Common myeloid progenitor, CD34-positive (primary cell): ENCODE results near the gene AHCY.

Experiments used
- CTCF ChIA-PET: fragments of 350-600 bp; sonication (Branson Sonifier 250); formaldehyde crosslinking; loops from one replicate; lab custom pipeline; 2021; ENCODE audit warnings: antibody characterized with exemption; lab: Charles Lee
- POLR2A ChIA-PET: fragments of 350-600 bp; sonication (Branson Sonifier 250); formaldehyde crosslinking; loops from one replicate; lab custom pipeline; 2021; ENCODE audit warnings: antibody characterized with exemption; lab: Charles Lee
- DNase-seq, 3 donors: peaks; one replicate each; pipeline versions ENCODE4 v3.0.0 to v3.0.0-alpha.2; 2013
- H3K27ac ChIP-seq, 2 experiments: 1 replicate in 1 of 2; 2 replicates in 1 of 2; pipeline ENCODE4 v1.7.0; 2013; ENCODE audit warnings: inconsistent platforms in 2 of 2, low read length in 2 of 2, mild to moderate bottlenecking in 2 of 2, low read depth in 1 of 2, moderate library complexity in 1 of 2; ENCODE audit not compliant: severe bottlenecking in 2 of 2, insufficient read depth in 1 of 2, poor library complexity in 1 of 2
- H3K27me3 ChIP-seq, 5 experiments: replicated peaks in 2 of 5; 1 replicate in 3 of 5; 2 replicates in 2 of 5; pipeline versions ENCODE4 v1.6.1 to v1.7.0; 2013; ENCODE audit warnings: low read length in 4 of 5, mild to moderate bottlenecking in 2 of 5, moderate library complexity in 2 of 5, inconsistent platforms in 1 of 5; ENCODE audit not compliant: insufficient read depth in 5 of 5, control insufficient read depth in 4 of 5
- H3K36me3 ChIP-seq, 4 experiments: 1 replicate in 2 of 4; 2 replicates in 2 of 4; pipeline versions ENCODE4 v1.6.1 to v1.7.0; 2013; ENCODE audit warnings: low read length in 3 of 4, control low read depth in 1 of 4, mild to moderate bottlenecking in 1 of 4; ENCODE audit not compliant: control insufficient read depth in 4 of 4, insufficient read depth in 4 of 4
- H3K4me1 ChIP-seq, 4 experiments: 1 replicate in 3 of 4; 2 replicates in 1 of 4; pipeline versions ENCODE4 v1.6.1 to v1.7.1; 2013; ENCODE audit warnings: low read length in 3 of 4, mild to moderate bottlenecking in 3 of 4, control low read depth in 1 of 4, inconsistent platforms in 1 of 4, moderate library complexity in 1 of 4; ENCODE audit not compliant: control insufficient read depth in 4 of 4, insufficient read depth in 4 of 4; ENCODE audit errors: control extremely low read depth in 1 of 4
- H3K4me3 ChIP-seq, 7 experiments: 1 replicate in 4 of 7; 2 replicates in 3 of 7; pipeline versions ENCODE4 v1.5.1 to v1.7.0; 2013; ENCODE audit warnings: mild to moderate bottlenecking in 7 of 7, low read length in 6 of 7, moderate library complexity in 6 of 7, inconsistent platforms in 2 of 7, low read depth in 2 of 7, control low read depth in 1 of 7; ENCODE audit not compliant: insufficient read depth in 4 of 7, control insufficient read depth in 1 of 7; ENCODE audit errors: extremely low read depth in 1 of 7
- H3K9me3 ChIP-seq, 5 experiments: 1 replicate in 4 of 5; 2 replicates in 1 of 5; pipeline versions ENCODE4 v1.6.1 to v1.7.1; 2013; ENCODE audit warnings: low read length in 4 of 5, mild to moderate bottlenecking in 2 of 5, inconsistent platforms in 1 of 5, low read depth in 1 of 5, moderate library complexity in 1 of 5; ENCODE audit not compliant: control insufficient read depth in 4 of 5, insufficient read depth in 2 of 5; ENCODE audit errors: control extremely low read depth in 1 of 5
- WGBS: methylation state at CpG from one replicate; pipeline ENCODE4 v1.1.5; 2013; ENCODE audit not compliant: insufficient coverage; 5-methylcytosine and 5-hydroxymethylcytosine counted together

Gene AHCY

GRCh38 chr20:34315236-34315635, 12.1 kb upstream of the AHCY start:
- Histone ChIP-seq H3K4me3 (no peak overlapping the region), H3K4me1 (peaks cover 0 to 16% (median 13%) of the 10 kb centered on the region in 4 experiments), H3K27ac (no peak overlapping the region), H3K27me3 (peaks cover 2 to 11% (median 9%) of the 10 kb centered on the region in 5 experiments), H3K36me3 (no peaks in the 10 kb centered on the region), H3K9me3 (no peaks in the 10 kb centered on the region)
- 91% methylated on average over 3 of the region's 3 CpGs for WGBS
- no peak for DNase-seq
- ChIA-PET POLR2A (no interaction called here), CTCF (interaction anchor here (1.6 to 4.1 kb wide), 3 partner anchors 20 to 207 kb away, joined by 5 to 68 read pairs (median 48); no protein-coding TSS in a partner anchor)

- peaks cover 2 to 11% (median 9%) of the 10 kb centered on the region in 5 experiments for H3K27me3 ChIP-seq
- CTCF ChIA-PET: interaction anchor here (0.6 to 4.1 kb wide), 53 partner anchors 10 to 462 kb away, joined by 3 to 68 read pairs (median 4); partner anchors contain the start of genes AHCY, DYNLRB1 and ITCH
- H3K27ac ChIP-seq: no peak overlapping the region
- peak overlapping the region in 6 of 7 experiments; percentile 2 to 74 (median 52) for H3K4me3 ChIP-seq
- POLR2A ChIA-PET: interaction anchor here (0.9 to 1.6 kb wide), 2 partner anchors 204 to 210 kb away, joined by 3 read pairs; no protein-coding TSS in a partner anchor
- H3K4me1 ChIP-seq: peaks cover 0 to 16% (median 13%) of the 10 kb centered on the region in 4 experiments
- DNase-seq: peak; percentile 84 to 91 (median 88)
- WGBS: 3% methylated on average over 10 of the region's 14 CpGs
- H3K36me3 ChIP-seq: no peaks in the 10 kb centered on the region
- no peaks in the 10 kb centered on the region for H3K9me3 ChIP-seq
These were observed 9.5 kb upstream of the AHCY start for GRCh38 chr20:34312544-34313217.

DNA sequence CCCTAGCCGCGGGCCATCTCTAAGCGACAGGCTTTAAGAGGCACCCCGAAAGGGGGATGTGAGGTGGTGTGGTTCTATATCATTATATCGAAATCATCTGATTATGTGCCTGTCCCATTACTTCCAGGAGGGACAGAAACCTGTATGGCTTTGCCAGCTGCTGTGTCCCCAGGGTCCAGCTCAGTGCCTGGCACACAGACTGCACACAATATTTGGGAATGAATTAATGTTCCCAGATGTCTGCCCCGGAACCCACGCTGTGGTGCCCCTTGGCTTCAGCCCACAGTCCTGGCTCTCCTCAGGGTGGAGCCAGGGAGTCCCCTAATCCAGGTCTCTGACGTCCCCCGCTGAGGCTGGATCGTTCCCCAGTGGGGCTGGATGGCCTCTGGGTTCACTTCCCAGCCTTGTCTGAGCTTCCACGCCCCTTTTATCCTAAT, 8.9 kb upstream of the AHCY start:
- ChIA-PET CTCF (interaction anchor here (0.6 to 4.1 kb wide), 48 partner anchors 9 to 1113 kb away, joined by 3 to 68 read pairs (median 4); partner anchors contain the start of genes AHCY, DYNLRB1 and ITCH), POLR2A (interaction anchor here (0.9 to 1.6 kb wide), 2 partner anchors 205 to 211 kb away, joined by 3 read pairs; no protein-coding TSS in a partner anchor)
- Histone ChIP-seq H3K4me3 (peak overlapping the region in 6 of 7 experiments; percentile 2 to 74 (median 48)), H3K36me3 (no peaks in the 10 kb centered on the region), H3K9me3 (no peaks in the 10 kb centered on the region), H3K27me3 (peaks cover 2 to 11% (median 9%) of the 10 kb centered on the region in 5 experiments), H3K4me1 (peaks cover 0 to 16% (median 13%) of the 10 kb centered on the region in 4 experiments), H3K27ac (no peak overlapping the region)
- peak in 2 of 3 donors; percentile 11 to 27 for DNase-seq
- whole genome bisulfite sequencing: 21% methylated on average over 5 of the region's 11 CpGs

DNA sequence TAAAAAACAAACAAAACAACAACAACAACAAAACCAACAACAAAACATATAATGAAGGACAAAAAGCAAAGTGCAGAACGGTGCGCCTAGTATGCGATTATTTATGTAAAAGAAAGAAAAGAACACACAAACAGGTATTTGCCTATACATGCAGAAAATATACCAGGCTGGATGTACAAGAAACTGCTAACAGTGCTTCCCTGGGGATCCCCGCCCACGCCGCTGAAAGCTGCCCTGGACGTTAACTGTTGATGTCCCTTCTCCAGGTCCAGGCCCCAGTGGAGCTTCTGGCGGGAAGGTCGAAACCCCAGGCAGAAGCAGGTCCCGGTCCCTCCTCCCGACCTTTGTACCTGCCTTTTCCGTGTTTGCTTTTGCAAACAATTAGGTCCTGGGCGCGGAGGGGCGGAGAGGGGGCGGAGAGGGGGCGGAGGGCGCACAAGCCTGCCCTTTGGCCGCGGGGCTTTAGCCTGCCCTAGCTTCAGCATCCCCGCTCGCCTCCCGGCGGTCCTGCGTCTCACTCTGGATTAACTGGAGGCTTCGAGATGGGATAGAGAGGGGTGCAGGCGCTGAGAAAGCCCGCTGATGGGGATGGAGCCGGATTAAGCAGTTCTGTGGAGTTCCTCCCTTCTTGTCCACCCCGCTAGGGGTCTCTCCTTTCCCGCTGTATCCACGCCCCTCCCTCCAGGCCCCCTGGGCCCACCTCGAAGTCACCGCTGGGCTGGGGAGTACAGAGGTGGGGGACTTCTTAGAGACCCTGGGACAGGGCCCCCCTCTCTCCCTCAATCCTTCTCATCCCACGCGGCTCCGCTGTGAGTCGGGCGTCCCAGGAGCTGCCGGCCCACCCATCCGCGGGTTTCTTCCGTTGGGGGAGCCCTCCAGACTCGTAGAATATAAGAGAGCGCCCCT, 8.2 kb upstream of the AHCY start:
- POLR2A ChIA-PET: interaction anchor here (0.6 to 1.6 kb wide), 2 partner anchors 36 to 206 kb away, joined by 3 read pairs; no protein-coding TSS in a partner anchor
- peak overlapping the region in 6 of 7 experiments; percentile 13 to 74 (median 48) for H3K4me3 ChIP-seq
- no peaks in the 10 kb centered on the region for H3K36me3 ChIP-seq
- no peaks in the 10 kb centered on the region for H3K9me3 ChIP-seq
- H3K4me1 ChIP-seq: peaks cover 0 to 16% (median 13%) of the 10 kb centered on the region in 4 experiments
- H3K27me3 ChIP-seq: peaks cover 2 to 11% (median 9%) of the 10 kb centered on the region in 5 experiments
- H3K27ac ChIP-seq: no peak overlapping the region
- CTCF ChIA-PET: interaction anchor here (0.6 to 4.1 kb wide), 30 partner anchors 9 to 1114 kb away, joined by 3 to 68 read pairs (median 6); partner anchors contain the start of genes AHCY, DYNLRB1 and ITCH
- DNase-seq: peak in 2 of 3 donors; percentile 14 to 17
- 25% methylated on average over 25 of the region's 45 CpGs for WGBS

GRCh38 chr20:34310481-34311117, 7.4 kb upstream of the AHCY start:
- Histone ChIP-seq H3K9me3 (no peaks in the 10 kb centered on the region), H3K4me3 (no peak overlapping the region), H3K4me1 (peaks cover 0 to 16% (median 13%) of the 10 kb centered on the region in 4 experiments), H3K36me3 (no peaks in the 10 kb centered on the region), H3K27me3 (peaks cover 2 to 11% (median 7%) of the 10 kb centered on the region in 5 experiments), H3K27ac (no peak overlapping the region)
- DNase-seq: no peak
- WGBS: 88% methylated on average over 10 of the region's 19 CpGs
- CTCF ChIA-PET: interaction anchor here (1.0 to 3.3 kb wide), 7 partner anchors 40 to 459 kb away, joined by 3 to 31 read pairs (median 3); partner anchors contain the start of gene DYNLRB1
- POLR2A ChIA-PET: interaction anchor here (0.6 kb wide), 1 partner anchor 37 kb away, joined by 3 read pairs; no protein-coding TSS in a partner anchor

- Histone ChIP-seq H3K9me3 (no peaks in the 10 kb centered on the region), H3K4me3 (no peak overlapping the region), H3K27ac (no peak overlapping the region), H3K36me3 (no peaks in the 10 kb centered on the region), H3K27me3 (peaks cover 2 to 11% (median 7%) of the 10 kb centered on the region in 5 experiments), H3K4me1 (peaks cover 0 to 16% (median 13%) of the 10 kb centered on the region in 4 experiments)
- POLR2A ChIA-PET: no interaction called here
- WGBS: 100% methylated on average over 1 of the region's 3 CpGs
- CTCF ChIA-PET: interaction anchor here (1.0 kb wide), 1 partner anchor 119 kb away, joined by 3 read pairs; no protein-coding TSS in a partner anchor
- no peak for DNase-seq
These were observed 6.5 kb upstream of the AHCY start for GRCh38 chr20:34309691-34310090.
